Measurements from ENCODE around the gene DUSP9.

- no peak for TF ChIP-seq CTCF (IDR thresholded peaks at IDR 0.05; ENCODE audit: poor library complexity)
- no peak for TF ChIP-seq EZH2 (IDR thresholded peaks at IDR 0.05; ENCODE audit: borderline replicate concordance)
Measured at GRCh38 chrX:153612413-153612812, 34.6 kb upstream of the DUSP9 start.
